ENCODE data around the gene DUSP22.

Gene DUSP22

GRCh38 chr6:390914-391558, 98.7 kb downstream of the DUSP22 start:
- no peak overlapping the region for H2BK5ac ChIP-seq (ENCODE audit: low read length)
- H2AK5ac ChIP-seq (ENCODE audit: low read length): no peak overlapping the region
- no peaks in the 10 kb centered on the region for H3K79me2 ChIP-seq (ENCODE audit: control insufficient read depth, insufficient read depth, low read length)
- H2BK15ac ChIP-seq (replicated peaks; ENCODE audit: low read depth): no peak overlapping the region
- peak overlapping the region; percentile 49 for H3K56ac ChIP-seq (ENCODE audit: low read length)
- H3K18ac ChIP-seq (ENCODE audit: low read length): no peak overlapping the region
- H3K36me3 ChIP-seq (ENCODE audit: control insufficient read depth, insufficient read depth, low read length): no peaks in the 10 kb centered on the region
- no peak overlapping the region for H3K23ac ChIP-seq (ENCODE audit: low read length)
- no peak overlapping the region for H3K27ac ChIP-seq (ENCODE audit: low read depth, low read length)
- H3K9ac ChIP-seq (ENCODE audit: low read length): peak overlapping the region; percentile 38
- no peaks in the 10 kb centered on the region for H3K4me1 ChIP-seq (ENCODE audit: control insufficient read depth, low read depth, low read length)
- no peaks in the 10 kb centered on the region for H3K79me1 ChIP-seq (ENCODE audit: low read length)
- no peak overlapping the region for H2BK120ac ChIP-seq (ENCODE audit: low read depth, low read length)
- H3K27me3 ChIP-seq (ENCODE audit: insufficient read depth, low read length, poor library complexity): peaks cover 29% of the 10 kb centered on the region
- WGBS (ENCODE audit: extremely low coverage, insufficient coverage, low lambda C conversion rate): no CpG with 5 or more reads among the region's 44 CpGs
- peak overlapping the region; percentile 96 for H3K4me2 ChIP-seq (ENCODE audit: low read length)
- no peak overlapping the region for H3K4ac ChIP-seq (ENCODE audit: low read depth, low read length)
- no peak overlapping the region for H4K8ac ChIP-seq (ENCODE audit: low read depth, low read length)
- no peak overlapping the region for H4K5ac ChIP-seq (ENCODE audit: low read length)
- DNase-seq: peak; percentile 68
- H3K4me3 ChIP-seq (ENCODE audit: low read length): peak overlapping the region; percentile 24

GRCh38 chr6:391559-392440, 99.5 kb downstream of the DUSP22 start, which contains the start of gene IRF4:
IRF4 (plus strand) TSS chr6:391752; CDS start chr6:393153, 1,401 bp downstream.
- H2AK5ac ChIP-seq (ENCODE audit: low read length): no peak within 1 kb of the TSS
- peak within 1 kb of the TSS; percentile 30 for H3K4me3 ChIP-seq (ENCODE audit: low read length)
- peak within 1 kb of the TSS; percentile 24 for H3K23ac ChIP-seq (ENCODE audit: low read length)
- H3K27me3 ChIP-seq (ENCODE audit: insufficient read depth, low read length, poor library complexity): peaks cover 29% of the 10 kb centered on the region
- H3K9ac ChIP-seq (ENCODE audit: low read length): peak within 1 kb of the TSS; percentile 61
- no peaks in the 10 kb centered on the region for H3K79me2 ChIP-seq (ENCODE audit: control insufficient read depth, insufficient read depth, low read length)
- no peaks in the 10 kb centered on the region for H3K4me1 ChIP-seq (ENCODE audit: control insufficient read depth, low read depth, low read length)
- H3K36me3 ChIP-seq (ENCODE audit: control insufficient read depth, insufficient read depth, low read length): no peaks in the 10 kb centered on the region
- no peak within 1 kb of the TSS for H3K27ac ChIP-seq (ENCODE audit: low read depth, low read length)
- no CpG with 5 or more reads among the region's 82 CpGs for WGBS (ENCODE audit: extremely low coverage, insufficient coverage, low lambda C conversion rate)
- peak within 1 kb of the TSS; percentile 70 for H3K56ac ChIP-seq (ENCODE audit: low read length)
- peak; percentile 65 for DNase-seq
- H4K5ac ChIP-seq (ENCODE audit: low read length): no peak within 1 kb of the TSS
- H2BK120ac ChIP-seq (ENCODE audit: low read depth, low read length): no peak within 1 kb of the TSS
- H2BK15ac ChIP-seq (replicated peaks; ENCODE audit: low read depth): no peak within 1 kb of the TSS
- H3K4me2 ChIP-seq (ENCODE audit: low read length): peak within 1 kb of the TSS; percentile 96
- H3K18ac ChIP-seq (ENCODE audit: low read length): no peak within 1 kb of the TSS
- H3K4ac ChIP-seq (ENCODE audit: low read depth, low read length): no peak within 1 kb of the TSS
- no peak within 1 kb of the TSS for H4K8ac ChIP-seq (ENCODE audit: low read depth, low read length)
- no peaks in the 10 kb centered on the region for H3K79me1 ChIP-seq (ENCODE audit: low read length)
- no peak within 1 kb of the TSS for H2BK5ac ChIP-seq (ENCODE audit: low read length)

GRCh38 chr6:392441-393390, 100.4 kb downstream of the DUSP22 start:
- no CpG with 5 or more reads among the region's 108 CpGs for WGBS (ENCODE audit: extremely low coverage, insufficient coverage, low lambda C conversion rate)
- H3K27me3 ChIP-seq (ENCODE audit: insufficient read depth, low read length, poor library complexity): peaks cover 29% of the 10 kb centered on the region
- no peak overlapping the region for H3K18ac ChIP-seq (ENCODE audit: low read length)
- no peaks in the 10 kb centered on the region for H3K4me1 ChIP-seq (ENCODE audit: control insufficient read depth, low read depth, low read length)
- peak overlapping the region; percentile 61 for H3K9ac ChIP-seq (ENCODE audit: low read length)
- H4K5ac ChIP-seq (ENCODE audit: low read length): no peak overlapping the region
- H3K23ac ChIP-seq (ENCODE audit: low read length): peak overlapping the region; percentile 24
- no peak overlapping the region for H3K4ac ChIP-seq (ENCODE audit: low read depth, low read length)
- no peaks in the 10 kb centered on the region for H3K36me3 ChIP-seq (ENCODE audit: control insufficient read depth, insufficient read depth, low read length)
- peak overlapping the region; percentile 65 for H3K4me2 ChIP-seq (ENCODE audit: low read length)
- H4K8ac ChIP-seq (ENCODE audit: low read depth, low read length): no peak overlapping the region
- no peak overlapping the region for H2AK5ac ChIP-seq (ENCODE audit: low read length)
- H3K56ac ChIP-seq (ENCODE audit: low read length): peak overlapping the region; percentile 70
- no peaks in the 10 kb centered on the region for H3K79me1 ChIP-seq (ENCODE audit: low read length)
- H3K4me3 ChIP-seq (ENCODE audit: low read length): peak overlapping the region; percentile 30
- no peak overlapping the region for H2BK120ac ChIP-seq (ENCODE audit: low read depth, low read length)
- DNase-seq: peak; percentile 57
- H2BK5ac ChIP-seq (ENCODE audit: low read length): no peak overlapping the region
- no peaks in the 10 kb centered on the region for H3K79me2 ChIP-seq (ENCODE audit: control insufficient read depth, insufficient read depth, low read length)
- H2BK15ac ChIP-seq (replicated peaks; ENCODE audit: low read depth): no peak overlapping the region
- no peak overlapping the region for H3K27ac ChIP-seq (ENCODE audit: low read depth, low read length)

- Histone ChIP-seq H3K9ac (ENCODE audit: low read length) (peak overlapping the region; percentile 32), H4K8ac (ENCODE audit: low read depth, low read length) (no peak overlapping the region), H3K36me3 (ENCODE audit: control insufficient read depth, insufficient read depth, low read length) (no peaks in the 10 kb centered on the region), H3K27ac (ENCODE audit: low read depth, low read length) (no peak overlapping the region), H2BK15ac (replicated peaks; ENCODE audit: low read depth) (no peak overlapping the region), H3K79me2 (ENCODE audit: control insufficient read depth, insufficient read depth, low read length) (no peaks in the 10 kb centered on the region), H3K4ac (ENCODE audit: low read depth, low read length) (no peak overlapping the region), H3K79me1 (ENCODE audit: low read length) (no peaks in the 10 kb centered on the region), H3K18ac (ENCODE audit: low read length) (no peak overlapping the region), H3K4me3 (ENCODE audit: low read length) (no peak overlapping the region), H2BK120ac (ENCODE audit: low read depth, low read length) (no peak overlapping the region), H3K4me2 (ENCODE audit: low read length) (peak overlapping the region; percentile 65), H3K4me1 (ENCODE audit: control insufficient read depth, low read depth, low read length) (no peaks in the 10 kb centered on the region), H4K5ac (ENCODE audit: low read length) (no peak overlapping the region), H2BK5ac (ENCODE audit: low read length) (no peak overlapping the region), H3K27me3 (ENCODE audit: insufficient read depth, low read length, poor library complexity) (peaks cover 29% of the 10 kb centered on the region), H2AK5ac (ENCODE audit: low read length) (no peak overlapping the region), H3K23ac (ENCODE audit: low read length) (no peak overlapping the region), H3K56ac (ENCODE audit: low read length) (peak overlapping the region; percentile 44)
- WGBS (ENCODE audit: extremely low coverage, insufficient coverage, low lambda C conversion rate): no CpG with 5 or more reads among the region's 68 CpGs
- DNase-seq: peak; percentile 23
Measured at GRCh38 chr6:393391-394221, 101.3 kb downstream of the DUSP22 start.

Data from mesendoderm (in vitro differentiated cells).